Upper lobe of left lung (tissue), 4 donors: ENCODE results near the gene PKP1.

Experiments
- EP300 ChIP-seq, 4 donors: sonication (generic); formaldehyde crosslinking; IDR thresholded peaks; one replicate each; pipeline ENCODE4 v1.5.1; 2017; ENCODE audit warnings: antibody characterized with exemption in 4 of 4, control low read depth in 2 of 4
- POLR2A ChIP-seq, 4 donors: fragments of 450-650 bp; IDR thresholded peaks; one replicate each; pipeline ENCODE4 v1.5.1; 2016 to 2017; ENCODE audit warnings: antibody characterized with exemption in 4 of 4, mild to moderate bottlenecking in 2 of 4
- TF ChIP-seq, protein P1 (sequence below), 6 experiments: fragments of 450-650 bp in 4 of 6; fragments of 200-600 bp in 2 of 6; sonication (generic) in 2 of 6; IDR thresholded peaks; one replicate each; pipeline ENCODE4 v1.5.1; 2016 to 2019; ENCODE audit warnings: antibody characterized with exemption in 6 of 6

DNA sequence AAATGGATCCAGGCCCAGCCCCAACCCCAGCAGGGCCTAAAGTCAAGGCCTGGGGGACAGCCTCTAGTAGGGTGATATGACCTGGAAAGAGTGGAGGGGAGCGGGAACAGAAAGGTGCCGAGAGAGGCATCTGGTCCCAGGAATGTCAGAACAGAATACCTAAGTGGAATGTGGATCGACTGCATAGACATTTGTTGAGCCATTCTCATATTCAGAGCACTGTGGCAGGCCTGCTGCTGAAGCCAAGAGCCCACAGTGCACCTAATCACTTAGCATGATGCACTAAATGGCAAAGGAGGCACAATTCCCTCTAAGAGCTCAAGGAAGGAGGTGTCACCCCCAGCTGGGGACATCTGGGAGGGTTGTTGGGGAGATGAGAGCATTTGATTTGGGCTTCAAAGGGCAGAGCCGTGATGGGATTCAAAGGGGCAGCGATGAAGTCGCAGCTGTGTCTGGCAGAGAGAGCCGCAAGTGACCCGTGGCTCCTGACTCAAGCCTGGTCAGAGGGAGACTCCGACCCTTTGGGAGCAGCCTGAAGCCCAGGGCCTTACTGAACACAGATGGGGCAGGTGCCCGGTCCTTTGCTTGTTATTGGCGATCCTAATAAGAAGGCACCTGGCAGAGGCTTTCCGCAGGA lies 8.6 kb upstream of the PKP1 start:
- TF ChIP-seq, protein P1, sequence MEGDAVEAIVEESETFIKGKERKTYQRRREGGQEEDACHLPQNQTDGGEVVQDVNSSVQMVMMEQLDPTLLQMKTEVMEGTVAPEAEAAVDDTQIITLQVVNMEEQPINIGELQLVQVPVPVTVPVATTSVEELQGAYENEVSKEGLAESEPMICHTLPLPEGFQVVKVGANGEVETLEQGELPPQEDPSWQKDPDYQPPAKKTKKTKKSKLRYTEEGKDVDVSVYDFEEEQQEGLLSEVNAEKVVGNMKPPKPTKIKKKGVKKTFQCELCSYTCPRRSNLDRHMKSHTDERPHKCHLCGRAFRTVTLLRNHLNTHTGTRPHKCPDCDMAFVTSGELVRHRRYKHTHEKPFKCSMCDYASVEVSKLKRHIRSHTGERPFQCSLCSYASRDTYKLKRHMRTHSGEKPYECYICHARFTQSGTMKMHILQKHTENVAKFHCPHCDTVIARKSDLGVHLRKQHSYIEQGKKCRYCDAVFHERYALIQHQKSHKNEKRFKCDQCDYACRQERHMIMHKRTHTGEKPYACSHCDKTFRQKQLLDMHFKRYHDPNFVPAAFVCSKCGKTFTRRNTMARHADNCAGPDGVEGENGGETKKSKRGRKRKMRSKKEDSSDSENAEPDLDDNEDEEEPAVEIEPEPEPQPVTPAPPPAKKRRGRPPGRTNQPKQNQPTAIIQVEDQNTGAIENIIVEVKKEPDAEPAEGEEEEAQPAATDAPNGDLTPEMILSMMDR (IDR thresholded peaks at IDR 0.05) = no peak
- no peak for TF ChIP-seq EP300 (IDR thresholded peaks at IDR 0.05)
- TF ChIP-seq POLR2A (IDR thresholded peaks at IDR 0.05) = no peak
